Measurements from ENCODE around the gene WDR7.

GRCh38 chr18:56770097-56770496 lies 118.9 kb downstream of the WDR7 start:
- TF ChIP-seq BACH1 (IDR thresholded peaks at IDR 0.05; ENCODE audit: borderline replicate concordance) (no peak), HCFC1 (IDR thresholded peaks at IDR 0.05; ENCODE audit: low read length) (no peak), BMI1 (IDR thresholded peaks at IDR 0.05; ENCODE audit: borderline replicate concordance) (no peak), STAT1 (conservative IDR thresholded peaks at IDR 0.05) (no peak), POLR2AphosphoS5 (IDR thresholded peaks at IDR 0.05; ENCODE audit: low read length) (no peak), IKZF2 (IDR thresholded peaks at IDR 0.05) (no peak), IRF3 (IDR thresholded peaks at IDR 0.05) (no peak)
- TF ChIP-seq, protein P1, sequence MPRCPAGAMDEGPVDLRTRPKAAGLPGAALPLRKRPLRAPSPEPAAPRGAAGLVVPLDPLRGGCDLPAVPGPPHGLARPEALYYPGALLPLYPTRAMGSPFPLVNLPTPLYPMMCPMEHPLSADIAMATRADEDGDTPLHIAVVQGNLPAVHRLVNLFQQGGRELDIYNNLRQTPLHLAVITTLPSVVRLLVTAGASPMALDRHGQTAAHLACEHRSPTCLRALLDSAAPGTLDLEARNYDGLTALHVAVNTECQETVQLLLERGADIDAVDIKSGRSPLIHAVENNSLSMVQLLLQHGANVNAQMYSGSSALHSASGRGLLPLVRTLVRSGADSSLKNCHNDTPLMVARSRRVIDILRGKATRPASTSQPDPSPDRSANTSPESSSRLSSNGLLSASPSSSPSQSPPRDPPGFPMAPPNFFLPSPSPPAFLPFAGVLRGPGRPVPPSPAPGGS (IDR thresholded peaks at IDR 0.05; ENCODE audit: borderline replicate concordance, insufficient read depth, low read depth, low read length, poor library complexity, severe bottlenecking), result no peak
- TF ChIP-seq, protein P2, sequence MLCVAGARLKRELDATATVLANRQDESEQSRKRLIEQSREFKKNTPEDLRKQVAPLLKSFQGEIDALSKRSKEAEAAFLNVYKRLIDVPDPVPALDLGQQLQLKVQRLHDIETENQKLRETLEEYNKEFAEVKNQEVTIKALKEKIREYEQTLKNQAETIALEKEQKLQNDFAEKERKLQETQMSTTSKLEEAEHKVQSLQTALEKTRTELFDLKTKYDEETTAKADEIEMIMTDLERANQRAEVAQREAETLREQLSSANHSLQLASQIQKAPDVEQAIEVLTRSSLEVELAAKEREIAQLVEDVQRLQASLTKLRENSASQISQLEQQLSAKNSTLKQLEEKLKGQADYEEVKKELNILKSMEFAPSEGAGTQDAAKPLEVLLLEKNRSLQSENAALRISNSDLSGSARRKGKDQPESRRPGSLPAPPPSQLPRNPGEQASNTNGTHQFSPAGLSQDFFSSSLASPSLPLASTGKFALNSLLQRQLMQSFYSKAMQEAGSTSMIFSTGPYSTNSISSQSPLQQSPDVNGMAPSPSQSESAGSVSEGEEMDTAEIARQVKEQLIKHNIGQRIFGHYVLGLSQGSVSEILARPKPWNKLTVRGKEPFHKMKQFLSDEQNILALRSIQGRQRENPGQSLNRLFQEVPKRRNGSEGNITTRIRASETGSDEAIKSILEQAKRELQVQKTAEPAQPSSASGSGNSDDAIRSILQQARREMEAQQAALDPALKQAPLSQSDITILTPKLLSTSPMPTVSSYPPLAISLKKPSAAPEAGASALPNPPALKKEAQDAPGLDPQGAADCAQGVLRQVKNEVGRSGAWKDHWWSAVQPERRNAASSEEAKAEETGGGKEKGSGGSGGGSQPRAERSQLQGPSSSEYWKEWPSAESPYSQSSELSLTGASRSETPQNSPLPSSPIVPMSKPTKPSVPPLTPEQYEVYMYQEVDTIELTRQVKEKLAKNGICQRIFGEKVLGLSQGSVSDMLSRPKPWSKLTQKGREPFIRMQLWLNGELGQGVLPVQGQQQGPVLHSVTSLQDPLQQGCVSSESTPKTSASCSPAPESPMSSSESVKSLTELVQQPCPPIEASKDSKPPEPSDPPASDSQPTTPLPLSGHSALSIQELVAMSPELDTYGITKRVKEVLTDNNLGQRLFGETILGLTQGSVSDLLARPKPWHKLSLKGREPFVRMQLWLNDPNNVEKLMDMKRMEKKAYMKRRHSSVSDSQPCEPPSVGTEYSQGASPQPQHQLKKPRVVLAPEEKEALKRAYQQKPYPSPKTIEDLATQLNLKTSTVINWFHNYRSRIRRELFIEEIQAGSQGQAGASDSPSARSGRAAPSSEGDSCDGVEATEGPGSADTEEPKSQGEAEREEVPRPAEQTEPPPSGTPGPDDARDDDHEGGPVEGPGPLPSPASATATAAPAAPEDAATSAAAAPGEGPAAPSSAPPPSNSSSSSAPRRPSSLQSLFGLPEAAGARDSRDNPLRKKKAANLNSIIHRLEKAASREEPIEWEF (IDR thresholded peaks at IDR 0.05; ENCODE audit: insufficient replicate concordance, low read depth, low read length), result no peak
